ENCODE results near the gene CNGA2. TPM values are rescaled to one million over a fixed set of nuclear protein-coding genes. Genes with fewer than 3 reads are reported as not detected.

The CNGA2 gene
- total and polyA plus RNA-seq, 12 donors: not detected

- no peak for TF ChIP-seq POLR2A (IDR thresholded peaks at IDR 0.05)
- TF ChIP-seq CTCF (IDR thresholded peaks at IDR 0.05): peak; percentile 62 to 91 (median 84)
- DNase-seq: peak; percentile 24 to 65 (median 58)
- no peaks in the 10 kb centered on the region for H3K4me1 ChIP-seq (replicated peaks in 1 of 2)
- no peaks in the 10 kb centered on the region for H3K36me3 ChIP-seq (replicated peaks in 1 of 2)
- H3K27ac ChIP-seq: no peak overlapping the region
- peaks cover 32% of the 10 kb centered on the region for H3K27me3 ChIP-seq
- no peak overlapping the region for H3K4me3 ChIP-seq
- intact Hi-C loops (cut with DNase I): loop anchor here (5.0 to 10.0 kb wide), 2 partner anchors 881 to 884 kb away; partner anchors contain the start of gene GABRQ (in 2 of the 2)
- no peaks in the 10 kb centered on the region for H3K9me3 ChIP-seq (replicated peaks in 1 of 3)
- 0 to 29% (median 11%) methylated on average over 2 to 22 of the region's 22 CpGs for WGBS, 4 donors
These were observed 18.9 kb downstream of the CNGA2 start for GRCh38 chrX:151753313-151754046.

- peak in 4 of 7 donors; percentile 21 to 54 (median 26) for DNase-seq
- intact Hi-C loops (cut with DNase I): loop anchor here (5.0 to 10.0 kb wide), 2 partner anchors 881 to 883 kb away; partner anchors contain the start of gene GABRQ (in 2 of the 2)
These were observed 19.5 kb downstream of the CNGA2 start for GRCh38 chrX:151754047-151754429.

GRCh38 chrX:151754641-151755215 is 20.2 kb downstream of the CNGA2 start:
- no peak for TF ChIP-seq CTCF (IDR thresholded peaks at IDR 0.05)
- no peak for TF ChIP-seq POLR2A (IDR thresholded peaks at IDR 0.05)
- DNase-seq: no peak
- 76 to 82% (median 79%) methylated on average over 11 of the region's 11 CpGs for WGBS, 4 donors
- intact Hi-C loops (cut with DNase I): loop anchor here (5.0 to 10.0 kb wide), 2 partner anchors 880 to 883 kb away; partner anchors contain the start of gene GABRQ (in 2 of the 2)
- Histone ChIP-seq H3K27me3 (peaks cover 27% of the 10 kb centered on the region), H3K9me3 (replicated peaks in 1 of 3) (no peaks in the 10 kb centered on the region), H3K27ac (no peak overlapping the region), H3K4me3 (no peak overlapping the region), H3K4me1 (replicated peaks in 1 of 2) (no peaks in the 10 kb centered on the region), H3K36me3 (replicated peaks in 1 of 2) (no peaks in the 10 kb centered on the region)

More at GRCh38 chrX:151754047-151754429, 19.5 kb downstream of the CNGA2 start:
- WGBS, 4 donors: 65 to 89% (median 73%) methylated on average over 2 to 6 of the region's 6 CpGs
- TF ChIP-seq POLR2A (IDR thresholded peaks at IDR 0.05): no peak
- no peak for TF ChIP-seq CTCF (IDR thresholded peaks at IDR 0.05)
- Histone ChIP-seq H3K36me3 (replicated peaks in 1 of 2) (no peaks in the 10 kb centered on the region), H3K9me3 (replicated peaks in 1 of 3) (no peaks in the 10 kb centered on the region), H3K27ac (no peak overlapping the region), H3K27me3 (peaks cover 32% of the 10 kb centered on the region), H3K4me1 (replicated peaks in 1 of 2) (no peaks in the 10 kb centered on the region), H3K4me3 (no peak overlapping the region)

- no peak for DNase-seq
- WGBS, 4 donors: 78 to 88% (median 85%) methylated on average over 3 to 11 of the region's 11 CpGs
These were observed 24.6 kb downstream of the CNGA2 start for GRCh38 chrX:151759041-151759708.

More at GRCh38 chrX:151759041-151759708, 24.6 kb downstream of the CNGA2 start:
- intact Hi-C loops (cut with DNase I): loop anchor here in 1 of 2 donors (10.0 kb wide), 1 partner anchor 876 kb away; the partner anchor contains the start of gene GABRQ
- H3K36me3 ChIP-seq (replicated peaks in 1 of 2): no peaks in the 10 kb centered on the region
- H3K9me3 ChIP-seq (replicated peaks in 1 of 3): no peaks in the 10 kb centered on the region
- no peak for TF ChIP-seq CTCF (IDR thresholded peaks at IDR 0.05)
- no peak for TF ChIP-seq POLR2A (IDR thresholded peaks at IDR 0.05)
- H3K27ac ChIP-seq: no peak overlapping the region
- peaks cover 3% of the 10 kb centered on the region for H3K27me3 ChIP-seq
- H3K4me3 ChIP-seq: no peak overlapping the region
- no peaks in the 10 kb centered on the region for H3K4me1 ChIP-seq (replicated peaks in 1 of 2)
